Hepatocyte (in vitro differentiated cells): Measurements from ENCODE around the gene MFN1.

Experiments used
- CTCF ChIP-seq: fragments of 200-600 bp; sonication (generic); IDR thresholded peaks from 2 replicates; pipeline ENCODE4 v1.5.1; 2016; ENCODE audit warnings: antibody characterized with exemption, mild to moderate bottlenecking; ENCODE audit not compliant: poor library complexity
- EZH2 ChIP-seq: fragments of 200-600 bp; sonication (generic); IDR thresholded peaks from 2 replicates; pipeline ENCODE4 v1.6.1; 2016; ENCODE audit warnings: antibody characterized with exemption, mild to moderate bottlenecking, borderline replicate concordance

GRCh38 chr3:179418610-179419009 is 71.1 kb downstream of the MFN1 start:
- no peak for TF ChIP-seq EZH2
- TF ChIP-seq CTCF, result no peak
